Measurements from ENCODE around the gene PLXNB1.
A peak's percentile ranks its signal among the peaks of the same experiment; 100 is the strongest.

PLXNB1 gene

DNA sequence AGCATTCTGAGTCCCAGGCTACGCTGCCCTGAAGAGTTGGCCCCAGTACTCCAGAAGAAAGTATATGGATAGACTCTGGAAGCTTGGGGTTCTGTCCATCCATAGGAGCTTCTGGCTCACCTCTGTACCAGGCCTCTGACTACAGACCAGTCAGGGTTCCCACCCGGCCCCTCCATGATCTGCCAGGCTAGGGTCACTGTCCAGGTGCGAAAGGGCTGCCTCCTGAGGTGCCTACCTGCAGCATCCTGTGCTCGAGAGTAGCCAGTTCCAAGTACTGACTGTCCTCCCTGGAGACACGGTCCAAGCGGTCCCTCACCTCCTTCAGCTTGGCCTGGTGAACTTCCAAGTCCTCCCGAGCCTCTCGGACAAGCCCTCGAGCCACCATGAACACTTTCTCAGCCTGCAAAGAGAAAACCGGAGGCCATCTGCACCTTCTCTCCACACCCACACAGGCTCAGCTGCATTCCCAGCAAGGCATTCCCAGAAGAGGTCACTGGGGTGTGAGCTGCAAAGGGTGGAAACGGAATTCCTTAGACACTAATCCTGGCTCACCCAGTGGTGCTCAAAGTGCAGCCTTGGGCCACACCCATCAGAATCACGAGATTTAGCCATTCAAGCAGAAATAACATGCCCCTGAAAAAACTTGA, 3.7 kb upstream of the PLXNB1 start:
- H3K9ac ChIP-seq (ENCODE audit: insufficient read length): no peak overlapping the region
- no peak for TF ChIP-seq EZH2 (IDR thresholded peaks at IDR 0.05)
- TF ChIP-seq POLR2AphosphoS5 (IDR thresholded peaks at IDR 0.05; ENCODE audit: borderline replicate concordance, low read depth, low read length): no peak
- no peak for TF ChIP-seq FOXP2 (optimal IDR thresholded peaks at IDR 0.05; ENCODE audit: control extremely low read depth, extremely low read length, insufficient read depth)
- H3K27ac ChIP-seq: no peak overlapping the region

DNA sequence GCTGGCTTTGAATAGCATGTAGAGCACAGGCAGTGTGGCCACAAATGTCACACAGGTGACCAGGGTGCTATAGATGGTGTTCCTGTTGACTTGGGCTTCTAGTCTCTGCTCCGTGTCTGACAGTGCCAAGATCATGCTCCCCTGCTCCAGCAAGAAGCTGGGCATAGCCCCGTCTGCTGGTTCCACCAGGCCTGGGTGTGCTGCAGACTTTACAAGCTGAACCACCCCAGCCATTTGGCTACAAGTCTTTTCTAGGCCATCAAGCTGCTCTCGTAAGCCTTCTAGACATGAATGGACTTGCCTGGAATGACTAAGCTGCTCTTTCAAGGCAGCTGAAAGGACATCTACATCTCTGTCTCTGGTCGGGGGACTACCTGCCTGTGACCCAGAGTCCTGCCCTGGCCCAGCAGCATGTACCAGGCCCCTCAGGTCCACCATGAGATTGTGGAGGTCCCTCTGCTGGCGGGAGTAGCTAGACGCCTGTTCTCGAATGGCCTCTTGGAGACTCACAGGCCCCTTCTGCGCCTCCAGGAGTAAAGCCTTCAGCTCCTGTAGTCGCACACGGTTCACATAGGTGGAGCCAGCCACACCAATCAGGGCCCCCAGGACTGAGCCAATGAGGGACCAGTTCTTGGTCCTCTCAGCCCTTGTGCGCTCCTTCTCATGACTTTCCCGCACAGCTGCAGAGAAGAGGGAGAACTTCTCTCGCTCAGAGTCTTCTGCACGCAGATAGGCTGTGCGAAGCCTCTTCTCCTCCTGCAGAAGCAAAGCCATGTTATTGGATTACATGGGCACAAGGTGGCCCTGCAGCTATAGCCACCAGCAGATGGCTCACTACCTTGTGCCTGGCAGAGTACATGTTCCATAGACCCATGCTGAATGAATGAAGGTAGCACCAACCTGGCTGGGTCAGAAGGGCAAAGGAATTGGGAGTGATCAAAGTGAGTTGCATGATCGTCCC, 2.8 kb upstream of the PLXNB1 start:
- H3K9me3 ChIP-seq (ENCODE audit: low read depth, low read length): no peaks in the 10 kb centered on the region
- DNase-seq (ENCODE audit: low read depth, low spot score): no peak
- no peak overlapping the region for H3K4me3 ChIP-seq
- TF ChIP-seq POLR2AphosphoS5 (IDR thresholded peaks at IDR 0.05; ENCODE audit: borderline replicate concordance, low read depth, low read length) (no peak), FOXP2 (optimal IDR thresholded peaks at IDR 0.05; ENCODE audit: control extremely low read depth, extremely low read length, insufficient read depth) (no peak), EZH2 (IDR thresholded peaks at IDR 0.05) (no peak)
- H3K27ac ChIP-seq: no peak overlapping the region
- no peak overlapping the region for H3K9ac ChIP-seq (ENCODE audit: insufficient read length)
- no peaks in the 10 kb centered on the region; the same call in 1 of the 2 replicates for H3K36me3 ChIP-seq (ENCODE audit: insufficient read depth, low read length)

More for the DNA sequence above, 3.7 kb upstream of the PLXNB1 start:
- Histone ChIP-seq H3K9me3 (ENCODE audit: low read depth, low read length) (no peaks in the 10 kb centered on the region), H3K36me3 (ENCODE audit: insufficient read depth, low read length) (no peaks in the 10 kb centered on the region; the same call in 1 of the 2 replicates), H3K4me3 (no peak overlapping the region)
- DNase-seq (ENCODE audit: low read depth, low spot score): no peak

DNA sequence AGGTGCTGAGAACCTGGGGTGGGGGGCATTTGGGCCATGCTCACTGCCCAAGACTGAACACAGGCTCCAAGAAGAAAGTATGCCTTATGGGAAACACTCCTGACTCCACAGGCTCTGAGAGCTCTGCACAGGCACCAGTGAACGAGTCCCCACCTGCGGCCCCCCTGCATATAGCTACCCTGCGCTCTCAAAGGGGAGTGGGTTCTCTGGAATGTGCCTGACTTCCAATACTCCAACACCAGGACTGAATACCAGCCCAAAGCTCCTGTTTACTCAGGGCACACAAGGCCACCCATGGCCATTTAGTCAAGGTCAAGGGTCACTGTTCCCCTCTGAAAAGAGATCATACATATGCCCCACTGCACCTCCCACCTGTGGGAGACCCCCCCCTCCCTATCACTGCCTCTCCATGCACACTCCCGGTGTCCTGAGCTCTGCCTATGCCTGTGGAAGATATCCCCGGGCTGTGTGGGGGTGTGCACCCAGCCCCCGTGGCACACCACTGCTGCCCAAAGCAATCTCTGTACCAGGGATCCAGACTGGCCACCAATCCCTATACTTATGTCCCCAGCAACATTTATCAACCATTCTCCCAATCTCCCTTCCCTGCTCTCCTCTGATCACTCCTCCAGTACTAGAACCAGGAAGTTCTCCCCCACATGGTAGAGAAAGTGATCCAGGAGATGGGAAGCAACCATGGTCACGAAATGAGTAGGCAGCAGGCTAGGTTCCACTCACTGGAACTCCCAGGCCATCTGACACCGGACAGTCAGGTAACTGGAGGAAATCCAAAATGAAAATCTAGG, 1.5 kb upstream of the PLXNB1 start:
- DNase-seq (ENCODE audit: low read depth, low spot score): no peak
- TF ChIP-seq FOXP2 (optimal IDR thresholded peaks at IDR 0.05; ENCODE audit: control extremely low read depth, extremely low read length, insufficient read depth) (no peak), POLR2AphosphoS5 (IDR thresholded peaks at IDR 0.05; ENCODE audit: borderline replicate concordance, low read depth, low read length) (no peak), EZH2 (IDR thresholded peaks at IDR 0.05) (no peak)
- Histone ChIP-seq H3K27ac (no peak overlapping the region), H3K36me3 (ENCODE audit: insufficient read depth, low read length) (no peaks in the 10 kb centered on the region; the same call in 1 of the 2 replicates), H3K9ac (ENCODE audit: insufficient read length) (no peak overlapping the region), H3K4me3 (no peak overlapping the region), H3K9me3 (ENCODE audit: low read depth, low read length) (no peaks in the 10 kb centered on the region)

DNA sequence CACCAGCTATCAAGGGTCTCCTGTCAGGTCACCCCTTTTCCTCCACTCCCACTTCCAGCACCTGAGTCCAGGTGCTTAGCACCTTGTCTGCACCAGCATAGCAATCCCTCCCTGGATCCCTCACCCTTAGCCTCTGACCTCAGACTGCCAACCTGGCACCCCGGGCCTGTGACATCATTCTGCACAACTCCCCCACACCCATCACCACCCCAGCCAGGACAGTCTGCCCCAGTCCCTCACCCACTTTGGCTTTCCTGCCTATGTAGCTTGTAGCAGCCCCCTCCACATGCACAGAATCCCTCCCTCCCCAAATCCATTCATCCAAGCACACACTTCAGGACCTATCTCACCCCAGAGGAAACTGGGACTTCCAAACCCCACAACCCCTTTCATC, 819 bp upstream of the PLXNB1 start:
- no peak overlapping the region for H3K9ac ChIP-seq (ENCODE audit: insufficient read length)
- H3K36me3 ChIP-seq (ENCODE audit: insufficient read depth, low read length): no peaks in the 10 kb centered on the region; the same call in 1 of the 2 replicates
- TF ChIP-seq EZH2 (IDR thresholded peaks at IDR 0.05): no peak
- TF ChIP-seq FOXP2 (optimal IDR thresholded peaks at IDR 0.05; ENCODE audit: control extremely low read depth, extremely low read length, insufficient read depth): no peak
- TF ChIP-seq POLR2AphosphoS5 (IDR thresholded peaks at IDR 0.05; ENCODE audit: borderline replicate concordance, low read depth, low read length): no peak
- no peak for DNase-seq (ENCODE audit: low read depth, low spot score)
- H3K9me3 ChIP-seq (ENCODE audit: low read depth, low read length): no peaks in the 10 kb centered on the region
- H3K4me3 ChIP-seq: no peak overlapping the region
- no peak overlapping the region for H3K27ac ChIP-seq

GRCh38 chr3:48429317-48429959, 448 bp downstream of the PLXNB1 start:
- no peak for DNase-seq (ENCODE audit: low read depth, low spot score)
- no peak for TF ChIP-seq FOXP2 (optimal IDR thresholded peaks at IDR 0.05; ENCODE audit: control extremely low read depth, extremely low read length, insufficient read depth)
- TF ChIP-seq EZH2 (IDR thresholded peaks at IDR 0.05): no peak
- no peak for TF ChIP-seq POLR2AphosphoS5 (IDR thresholded peaks at IDR 0.05; ENCODE audit: borderline replicate concordance, low read depth, low read length)
- H3K36me3 ChIP-seq (ENCODE audit: insufficient read depth, low read length): no peaks in the 10 kb centered on the region; the same call in 1 of the 2 replicates
- no peaks in the 10 kb centered on the region for H3K9me3 ChIP-seq (ENCODE audit: low read depth, low read length)
- peak overlapping the region; percentile 69 for H3K9ac ChIP-seq (ENCODE audit: insufficient read length)
- peak overlapping the region; percentile 74 for H3K4me3 ChIP-seq
- H3K27ac ChIP-seq: no peak overlapping the region

DNA sequence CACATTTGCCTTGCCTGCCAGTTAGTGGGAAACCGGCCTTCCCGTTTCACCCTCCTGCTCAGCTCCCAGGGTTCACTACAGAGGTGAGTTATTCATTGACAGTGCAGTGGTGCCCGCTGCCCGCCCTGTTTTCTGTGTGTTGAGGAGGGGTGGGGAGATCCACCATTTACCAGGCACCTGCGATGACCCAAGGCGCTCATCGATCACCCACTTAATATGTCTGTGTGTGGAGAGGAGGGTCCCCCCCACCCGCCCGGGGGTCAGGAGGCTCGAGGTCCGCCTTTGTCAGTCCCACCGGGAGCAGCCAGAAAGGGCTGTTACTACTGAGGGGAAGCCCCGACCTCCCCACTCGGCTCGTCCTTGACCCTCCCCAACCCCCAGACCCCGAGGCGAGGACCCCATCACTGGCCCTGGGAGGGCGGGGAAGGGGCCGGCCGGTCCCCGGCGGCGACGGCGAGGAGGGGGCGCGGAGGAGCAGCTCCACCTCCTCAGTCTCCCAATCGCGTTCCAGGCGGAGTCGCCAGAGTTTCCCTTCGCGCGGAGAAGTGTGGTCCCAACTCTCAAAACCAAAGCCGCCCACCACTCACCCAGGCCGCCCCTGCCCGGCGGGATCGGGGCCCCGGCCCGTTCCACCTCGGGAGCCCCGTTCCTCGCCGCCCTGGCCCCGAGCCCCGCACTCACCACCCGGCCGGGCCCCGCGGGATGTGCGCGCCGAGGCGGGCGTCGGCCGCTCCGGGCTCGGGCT, 1.1 kb downstream of the PLXNB1 start:
- H3K9ac ChIP-seq (ENCODE audit: insufficient read length): peak overlapping the region; percentile 69
- peak overlapping the region; percentile 74 for H3K4me3 ChIP-seq
- no peak for DNase-seq (ENCODE audit: low read depth, low spot score)
- H3K27ac ChIP-seq: no peak overlapping the region
- H3K9me3 ChIP-seq (ENCODE audit: low read depth, low read length): no peaks in the 10 kb centered on the region
- TF ChIP-seq POLR2AphosphoS5 (IDR thresholded peaks at IDR 0.05; ENCODE audit: borderline replicate concordance, low read depth, low read length) (peak; percentile 57; the same call in 1 of the 2 replicates), EZH2 (IDR thresholded peaks at IDR 0.05) (no peak), FOXP2 (optimal IDR thresholded peaks at IDR 0.05; ENCODE audit: control extremely low read depth, extremely low read length, insufficient read depth) (no peak)
- no peaks in the 10 kb centered on the region; the same call in 1 of the 2 replicates for H3K36me3 ChIP-seq (ENCODE audit: insufficient read depth, low read length)

- Histone ChIP-seq H3K36me3 (ENCODE audit: insufficient read depth, low read length) (no peaks in the 10 kb centered on the region), H3K27ac (no peak overlapping the region), H3K9me3 (ENCODE audit: low read depth, low read length) (no peaks in the 10 kb centered on the region), H3K4me3 (peak overlapping the region; percentile 74), H3K9ac (ENCODE audit: insufficient read length) (no peak overlapping the region)
- no peak for DNase-seq (ENCODE audit: low read depth, low spot score)
- TF ChIP-seq POLR2AphosphoS5 (IDR thresholded peaks at IDR 0.05; ENCODE audit: borderline replicate concordance, low read depth, low read length): no peak
- TF ChIP-seq EZH2 (IDR thresholded peaks at IDR 0.05): no peak
- no peak for TF ChIP-seq FOXP2 (optimal IDR thresholded peaks at IDR 0.05; ENCODE audit: control extremely low read depth, extremely low read length, insufficient read depth)
Measured at GRCh38 chr3:48428088-48428571, 1.8 kb downstream of the PLXNB1 start.
